Measurements from ENCODE around the gene COL4A2. TPM values are rescaled to one million over a fixed set of nuclear protein-coding genes. Genes with fewer than 3 reads are reported as not detected.

The COL4A2 gene
- polyA plus RNA-seq, 1 donor, result 406 TPM

DNA sequence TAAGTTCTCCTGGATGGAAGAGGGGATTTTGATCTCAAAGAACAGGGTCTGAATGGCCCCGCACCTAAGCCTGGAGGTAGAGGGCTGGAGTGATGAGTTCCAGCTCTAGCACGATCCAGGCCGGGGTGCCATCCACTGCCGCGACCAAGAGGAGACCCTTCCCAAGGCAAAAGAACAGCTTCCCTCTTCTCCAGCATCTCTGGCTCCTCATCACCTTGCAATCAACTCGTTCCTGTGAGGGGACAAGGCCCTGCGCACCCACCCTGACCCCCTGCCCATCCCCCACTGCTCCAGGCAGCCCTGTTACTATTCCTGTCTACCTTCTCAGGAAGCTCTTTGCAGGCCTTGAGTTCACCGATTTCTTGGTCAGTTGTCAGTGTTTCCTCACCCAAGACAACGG, 17.9 kb upstream of the COL4A2 start:
- DNase-seq, result no peak

DNA sequence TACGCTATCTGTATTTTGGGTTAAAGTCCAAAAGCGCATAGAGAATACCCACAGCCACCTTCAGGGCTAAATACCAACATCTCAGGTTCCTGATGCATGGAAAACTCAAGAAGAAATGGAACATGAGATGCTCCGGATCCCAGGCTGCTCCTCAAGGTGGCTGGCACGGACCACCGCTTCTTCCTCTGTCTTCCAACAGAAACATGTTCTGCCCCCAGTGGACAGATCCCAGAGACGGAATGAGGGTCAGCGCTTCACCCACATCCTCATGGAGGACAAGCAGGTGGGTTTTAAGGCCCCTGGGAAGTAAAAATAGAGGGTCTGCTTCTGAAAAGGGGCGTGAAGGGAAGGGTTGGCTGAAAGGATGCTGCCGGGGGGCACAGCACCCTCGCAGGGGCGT, 17.4 kb upstream of the COL4A2 start:
- no peak for DNase-seq

DNA sequence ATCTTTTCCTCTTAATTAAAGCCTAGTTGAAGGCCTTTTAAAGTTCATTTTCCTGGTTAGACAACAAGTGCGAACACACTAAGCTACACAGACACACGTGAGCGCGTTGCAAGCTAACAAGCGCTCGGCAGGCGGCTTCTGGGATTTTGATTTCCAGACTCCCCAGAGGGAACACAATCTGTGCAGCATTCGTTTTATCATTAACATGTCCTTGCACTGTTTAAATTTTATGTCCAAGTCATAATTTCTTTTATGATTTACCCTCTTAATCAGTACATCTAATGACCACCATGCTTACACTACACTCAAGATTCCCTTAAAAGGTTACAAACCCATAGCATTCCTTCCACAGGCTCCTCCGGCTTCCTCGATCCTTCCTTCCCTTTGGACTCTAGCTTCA, 16.9 kb upstream of the COL4A2 start:
- no peak for DNase-seq

DNA sequence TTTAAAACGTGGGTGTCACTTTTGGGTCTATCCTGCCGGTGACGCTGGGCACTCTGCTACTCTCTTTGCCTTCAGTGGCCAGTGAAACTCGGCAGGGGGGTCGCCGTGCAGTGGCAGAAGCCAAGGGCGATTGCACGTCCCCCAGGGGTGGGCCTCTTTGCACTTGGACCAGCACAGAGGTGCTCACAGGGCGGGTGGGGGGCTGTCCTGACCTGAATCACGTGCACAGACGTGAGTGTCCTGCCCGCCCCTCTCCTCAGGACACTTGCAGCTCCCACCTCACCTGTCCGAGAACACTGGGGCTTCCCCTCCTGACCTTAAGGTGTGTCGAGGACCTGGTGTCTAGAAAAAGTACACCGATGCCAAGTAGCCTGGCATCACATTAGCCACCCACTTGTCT, 16.3 kb upstream of the COL4A2 start:
- DNase-seq, result no peak

DNA sequence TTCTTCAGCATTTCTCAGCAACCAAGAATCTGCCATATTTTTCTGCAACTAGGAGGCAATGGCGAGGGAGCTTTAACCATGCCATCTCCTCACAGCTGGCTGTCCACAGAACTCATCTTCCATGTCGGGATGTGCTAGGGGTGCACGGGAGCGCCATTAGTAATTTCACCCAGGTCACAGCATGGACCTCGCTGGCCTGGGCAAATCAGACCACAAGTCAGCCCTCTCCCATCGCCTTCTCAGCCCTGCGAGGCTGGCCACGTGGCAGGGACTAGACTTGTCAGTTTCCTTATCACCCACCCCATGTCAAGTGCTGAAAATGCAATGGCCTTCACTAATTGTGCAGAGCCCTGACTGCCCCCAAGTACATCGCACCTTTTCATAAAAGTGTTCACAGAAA, 15.8 kb upstream of the COL4A2 start:
- DNase-seq, result no peak

DNA sequence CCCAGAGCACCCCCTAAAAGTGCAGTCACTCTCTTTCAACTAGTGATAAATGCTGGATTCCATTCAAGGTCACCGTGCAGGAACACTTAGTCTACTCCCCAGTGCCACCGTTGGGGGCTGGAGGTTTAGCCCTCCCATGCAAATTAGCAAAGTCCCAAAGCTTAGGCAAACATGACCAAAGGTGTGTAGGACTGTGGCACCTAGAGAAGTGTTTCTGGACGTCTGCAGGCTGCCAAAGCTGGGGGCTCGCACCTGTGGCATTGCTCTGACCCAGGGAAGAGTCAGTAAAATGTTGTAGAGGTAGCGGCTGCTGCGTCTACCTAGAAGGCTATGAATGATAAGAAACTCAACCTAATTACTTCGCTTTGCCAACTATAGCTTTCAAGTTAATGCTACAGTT, 14.0 kb upstream of the COL4A2 start:
- DNase-seq, result no peak

DNA sequence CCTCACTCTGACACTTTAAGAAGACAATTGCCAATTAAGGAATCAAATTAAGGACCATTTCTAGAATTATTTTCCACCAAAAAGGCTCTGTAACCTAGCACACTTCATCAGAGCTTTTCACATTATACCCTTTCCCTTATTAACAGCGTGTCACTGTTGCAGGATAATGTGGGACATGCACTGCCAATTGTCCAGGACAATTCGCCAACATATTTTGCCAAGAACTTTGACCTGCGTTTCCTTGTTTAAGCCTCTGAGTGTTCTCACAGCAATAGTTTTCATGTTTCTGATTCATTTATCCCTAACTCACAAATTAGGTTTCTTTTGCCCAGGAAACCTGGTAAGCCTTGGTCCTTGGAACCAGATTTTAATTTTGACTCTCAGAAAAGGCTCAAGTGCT, 13.4 kb upstream of the COL4A2 start:
- DNase-seq, result no peak

DNA sequence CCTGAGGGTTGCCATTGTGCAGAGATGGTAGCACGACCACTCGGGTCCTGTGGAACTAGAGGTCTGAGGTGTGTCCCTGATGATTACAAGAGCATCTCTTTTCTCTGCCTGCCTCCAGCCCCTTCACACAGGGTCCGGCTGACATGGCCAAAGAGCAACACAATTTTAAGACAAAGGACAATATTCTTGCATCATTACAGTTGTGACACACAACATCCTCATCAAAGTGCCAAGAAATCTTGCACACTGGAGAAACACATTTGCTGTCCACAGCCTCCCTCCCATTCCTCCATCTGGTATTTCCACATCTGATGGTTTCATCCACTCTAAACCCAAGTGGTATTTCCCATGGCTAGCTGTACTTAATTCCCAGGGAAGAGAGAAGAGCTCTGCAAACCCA, 12.9 kb upstream of the COL4A2 start:
- DNase-seq, result no peak

DNA sequence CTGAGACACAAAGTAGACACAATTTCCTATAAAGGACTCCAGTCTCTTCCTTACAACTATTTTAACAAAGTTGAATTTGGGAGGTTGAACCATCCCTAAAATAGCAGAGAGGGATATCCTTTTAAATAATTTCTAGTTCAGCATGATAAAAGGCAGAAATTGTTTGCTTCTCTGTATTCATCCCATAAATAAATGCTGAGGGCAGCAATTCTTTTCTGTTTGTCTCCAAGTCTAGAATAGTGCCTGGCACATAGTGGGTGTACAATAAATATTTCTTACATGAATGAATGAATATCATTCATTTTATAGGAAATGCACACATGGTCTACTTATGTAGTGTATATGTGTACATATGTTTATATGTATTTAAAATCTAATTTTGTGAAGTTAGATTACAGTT, 12.5 kb upstream of the COL4A2 start:
- no peak for DNase-seq

DNA sequence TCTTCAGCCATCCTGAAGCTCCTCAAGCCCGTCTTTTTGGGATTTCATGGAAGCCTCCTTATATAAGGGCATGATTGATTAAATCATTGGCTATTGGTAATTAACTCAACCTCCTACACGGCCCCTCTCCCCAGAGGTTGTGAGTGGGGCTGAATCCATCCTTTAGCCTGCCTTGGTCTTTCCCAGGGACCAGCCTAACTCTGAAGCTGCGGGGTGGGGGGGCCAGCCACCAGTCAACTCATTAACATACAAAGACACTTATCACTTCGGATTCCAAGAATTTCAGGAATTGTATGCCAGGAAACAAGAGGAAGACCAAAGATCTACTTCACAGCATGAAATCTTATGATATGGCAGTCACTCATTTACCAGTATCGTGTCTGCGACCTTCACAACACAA, 10.1 kb upstream of the COL4A2 start:
- DNase-seq, result no peak

DNA sequence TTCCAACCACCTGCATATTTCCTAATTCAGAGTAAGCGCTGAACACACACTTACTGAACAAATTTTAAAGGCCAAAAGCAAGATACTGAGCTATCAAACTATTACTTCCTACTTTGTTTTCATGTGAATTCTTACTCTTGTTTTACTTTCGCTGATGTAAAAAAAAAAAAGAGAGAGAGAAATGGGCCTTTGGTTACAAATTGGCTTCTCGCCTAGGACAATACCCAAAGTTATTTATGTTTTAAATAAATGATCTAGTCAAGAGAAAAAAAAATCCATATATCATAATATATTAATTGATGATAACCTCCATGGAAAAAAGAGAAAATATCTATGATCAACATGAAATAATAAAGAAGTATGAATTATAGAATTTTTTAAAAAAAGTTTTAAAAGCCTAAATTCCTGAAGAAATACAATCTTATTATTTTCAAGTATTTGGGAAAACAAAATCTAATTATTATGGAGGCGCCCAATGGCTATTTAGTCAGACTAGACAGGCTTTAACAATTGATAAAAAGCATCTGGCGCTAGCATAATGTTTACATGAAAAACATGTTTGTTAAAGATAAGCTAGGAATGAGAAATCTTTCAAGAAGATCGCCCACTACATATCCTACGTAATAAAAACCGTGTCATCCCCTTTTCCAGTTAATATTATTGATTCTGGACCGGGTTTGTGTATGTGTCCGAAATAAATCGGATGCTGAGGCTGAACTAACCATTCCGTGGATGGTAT, 9.1 kb upstream of the COL4A2 start:
- peak; percentile 67 for DNase-seq

DNA sequence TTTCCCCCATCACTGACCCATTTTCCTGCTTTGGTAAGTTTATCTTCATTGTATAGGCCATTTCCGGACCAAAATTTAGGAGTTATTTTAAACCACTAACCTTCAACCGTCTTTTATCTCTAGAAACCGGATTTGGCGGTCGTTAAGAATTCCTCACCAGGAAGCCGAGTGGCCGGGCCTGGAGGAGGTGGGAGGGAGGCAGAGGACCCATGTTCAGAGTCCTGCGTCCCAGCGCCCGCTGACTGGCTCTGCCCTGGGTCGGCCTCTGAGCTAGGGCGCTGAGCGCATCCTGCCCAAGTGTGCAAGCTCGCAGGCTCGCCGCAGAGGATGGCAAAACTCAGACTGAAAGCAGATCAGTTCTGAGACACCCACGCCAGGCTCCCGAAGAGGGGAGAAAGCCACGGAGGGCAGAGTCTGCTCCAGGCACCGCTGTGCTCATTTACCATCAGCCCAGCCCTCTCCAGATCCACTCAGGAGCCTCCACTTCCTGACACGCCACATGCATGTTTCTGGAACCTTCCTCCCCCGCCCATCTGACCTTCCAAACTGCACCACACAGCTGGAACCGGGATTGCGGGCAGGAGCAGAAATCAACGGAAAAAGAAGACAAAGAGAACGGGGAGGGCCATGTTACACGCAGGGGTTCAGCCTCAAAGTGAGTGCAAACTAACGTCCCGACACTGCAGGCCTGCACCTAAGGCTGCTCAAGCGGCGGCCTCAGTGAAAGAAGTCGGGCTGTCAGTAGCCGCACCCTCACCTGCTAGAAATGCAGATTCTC, 8.4 kb upstream of the COL4A2 start:
- DNase-seq, result peak; percentile 40

DNA sequence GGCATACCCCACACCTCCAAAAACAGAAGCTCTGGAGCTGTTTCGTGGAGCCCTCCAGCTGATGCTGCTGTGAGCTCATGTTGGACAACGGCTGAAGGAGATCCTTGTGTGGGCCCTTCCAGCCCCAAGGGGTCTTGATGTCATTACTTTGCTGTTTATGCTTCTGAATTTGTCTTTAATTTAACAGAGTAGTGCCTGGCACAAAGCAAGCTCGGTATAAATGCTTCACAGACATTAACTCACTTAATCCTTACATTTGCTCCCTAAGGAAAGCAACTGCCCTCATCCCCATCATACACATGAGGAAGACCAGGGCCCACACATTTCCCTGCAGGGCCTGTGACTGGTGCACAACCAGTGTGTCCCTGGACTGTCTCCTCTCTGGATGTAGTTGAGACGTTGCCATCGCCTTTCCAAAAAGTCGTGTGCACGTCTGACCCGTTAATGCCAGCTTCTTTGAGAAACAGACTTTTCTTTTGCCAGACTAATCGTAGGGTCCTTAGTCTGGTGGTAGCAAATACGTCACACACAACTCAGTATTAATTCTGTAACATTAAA, 7.7 kb upstream of the COL4A2 start:
- DNase-seq, result no peak

DNA sequence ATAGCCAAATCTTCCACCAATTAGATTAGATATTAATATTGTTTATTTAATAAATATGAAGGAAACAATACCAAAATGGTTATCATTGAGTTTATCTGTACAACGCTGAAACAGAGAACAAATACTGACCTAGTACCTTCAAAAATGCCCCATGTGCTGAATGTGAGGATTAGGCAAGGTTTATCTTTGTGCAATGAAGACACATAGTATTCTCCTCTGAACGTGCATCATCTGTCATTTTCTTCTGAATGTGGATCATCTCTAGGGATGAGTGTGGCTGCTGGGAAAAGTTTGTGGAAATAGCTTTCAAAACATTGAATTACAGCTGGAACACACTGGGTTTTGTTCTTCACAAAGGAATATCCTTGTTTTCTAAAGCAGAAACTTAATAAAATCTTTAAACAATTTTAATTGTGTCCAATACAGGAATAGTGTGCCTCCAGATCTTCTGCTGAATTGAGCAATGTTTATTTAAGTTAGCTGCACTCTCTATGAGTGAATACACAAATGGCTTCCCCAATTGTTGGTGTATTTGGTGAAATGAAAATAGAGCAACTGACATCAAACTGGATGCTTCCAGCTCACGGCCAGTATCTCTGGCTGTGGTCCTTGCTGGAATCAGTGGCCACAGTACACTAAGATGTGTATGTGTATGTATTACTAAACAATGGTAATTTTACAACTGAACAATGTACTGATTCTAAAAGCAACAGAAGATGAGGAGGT, 6.8 kb upstream of the COL4A2 start:
- no peak for DNase-seq

DNA sequence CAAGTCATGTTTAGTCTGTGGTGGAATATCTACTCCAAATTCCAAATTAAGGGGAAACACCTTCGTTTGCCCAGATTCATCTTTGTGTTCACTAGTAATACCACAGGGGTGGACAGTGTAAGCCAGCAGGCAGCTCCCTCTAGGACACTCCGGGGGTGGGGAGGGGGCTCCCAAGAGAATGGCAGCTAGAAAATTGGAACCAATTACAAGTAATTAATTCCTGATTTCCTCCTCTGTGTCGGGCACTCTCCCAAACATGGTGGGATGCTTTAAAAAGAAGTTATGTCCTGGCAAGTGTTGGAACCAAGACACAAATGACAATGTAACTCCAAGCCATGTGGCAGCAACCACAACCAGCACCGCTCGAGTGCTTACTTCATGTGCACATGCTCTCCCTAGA, 6.0 kb upstream of the COL4A2 start:
- no peak for DNase-seq

DNA sequence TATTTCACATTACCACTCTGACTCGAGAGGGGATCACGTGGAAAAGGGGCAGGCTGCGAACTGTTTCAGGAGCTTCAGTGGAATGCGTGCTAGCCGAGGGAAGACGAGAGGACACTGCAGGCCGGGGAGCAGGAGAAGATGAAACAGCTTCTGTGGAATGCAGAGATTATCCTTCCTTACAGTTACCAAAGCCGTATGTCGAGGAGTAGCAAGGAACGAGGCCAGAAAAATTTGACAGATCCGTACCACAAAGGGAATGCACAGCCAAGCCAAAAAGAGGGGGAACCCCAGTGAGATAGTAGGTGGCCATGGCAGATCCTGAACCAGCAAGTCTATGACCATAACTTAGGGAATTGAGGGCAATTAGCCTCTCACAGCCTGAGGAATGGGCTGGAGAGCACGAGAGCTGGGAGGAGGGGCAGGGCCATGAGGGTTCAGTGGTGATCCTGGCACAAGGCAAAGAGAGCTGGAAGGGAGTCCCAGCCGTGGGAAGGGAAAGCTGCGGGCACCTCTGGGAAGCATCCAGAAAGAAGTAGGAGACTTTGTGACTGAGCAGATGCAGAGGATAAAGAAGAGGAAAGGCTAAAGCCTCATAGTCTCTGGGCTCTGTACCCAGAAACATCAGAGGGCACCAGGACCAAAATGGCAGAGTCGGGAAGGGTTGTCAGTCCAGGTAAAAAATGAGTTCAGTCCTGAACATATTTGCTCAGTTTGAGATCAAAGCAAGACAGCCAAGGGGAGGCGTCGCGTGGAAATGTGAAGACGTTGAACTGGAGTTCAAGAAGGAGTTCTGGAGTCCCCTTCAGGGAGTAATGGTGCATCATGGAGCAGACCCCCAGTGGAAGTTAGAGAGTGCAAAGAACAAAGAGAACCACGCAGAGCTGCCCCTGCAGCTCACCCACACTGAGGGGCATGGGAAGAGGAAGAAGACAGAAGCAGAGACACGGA, 5.2 kb upstream of the COL4A2 start:
- DNase-seq, result no peak

DNA sequence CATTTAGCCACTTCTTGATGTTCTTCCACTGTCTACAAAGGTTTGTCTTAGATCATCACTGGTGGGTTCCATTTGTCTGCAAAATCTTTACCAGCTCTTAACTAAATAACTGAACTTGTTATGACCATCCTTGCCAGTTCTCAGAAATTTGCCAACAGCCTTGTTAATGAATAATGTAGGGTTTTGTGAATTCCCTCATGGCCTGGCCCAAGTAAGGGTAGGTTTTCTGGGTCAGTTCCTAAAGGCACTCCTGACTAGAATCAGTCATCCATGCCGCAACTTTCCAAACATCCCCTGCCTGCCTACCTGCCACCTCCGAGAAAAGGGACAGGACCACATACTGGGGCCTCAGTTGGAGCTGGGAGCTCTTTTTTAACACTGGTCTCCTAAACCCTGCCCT, 4.1 kb upstream of the COL4A2 start:
- DNase-seq, result no peak

DNA sequence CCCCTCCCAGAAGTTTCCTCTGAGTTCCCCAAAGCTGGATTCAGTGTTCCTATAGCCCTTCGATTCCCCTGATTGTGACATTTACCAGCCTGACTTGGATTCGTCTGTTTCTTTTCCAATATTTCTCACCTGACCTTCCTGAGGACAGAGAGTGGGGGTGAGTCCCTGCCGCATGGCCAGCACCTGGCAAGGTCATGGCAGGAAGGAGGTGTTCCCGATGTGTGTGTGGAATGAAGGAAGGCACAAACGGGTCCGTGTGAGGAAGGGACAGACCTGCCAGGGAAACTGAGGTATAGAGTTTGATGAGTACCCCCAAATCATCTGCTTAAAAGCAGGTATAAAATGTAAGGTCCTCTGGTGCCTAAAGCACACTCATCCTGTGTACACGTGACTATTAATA, 3.4 kb upstream of the COL4A2 start:
- no peak for DNase-seq

DNA sequence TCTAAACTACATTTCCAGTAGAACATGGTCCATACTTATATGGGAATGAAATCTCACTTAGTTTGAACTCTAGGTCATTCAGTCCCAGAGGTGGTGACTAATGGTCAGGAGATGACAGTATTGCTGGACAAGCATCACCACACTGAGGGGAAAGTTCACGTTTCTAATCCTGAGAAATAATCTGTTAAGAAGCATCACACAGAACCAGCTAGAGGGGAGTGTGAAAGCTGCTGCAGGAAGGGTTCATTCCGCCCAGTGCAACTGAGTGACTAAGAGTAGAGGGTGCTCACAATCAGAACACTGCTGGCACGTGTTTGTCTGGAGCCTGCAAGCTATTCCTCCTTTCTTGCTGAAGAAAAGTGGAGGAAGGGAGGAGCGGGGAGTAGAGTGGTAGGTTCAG, 2.8 kb upstream of the COL4A2 start:
- no peak for DNase-seq

DNA sequence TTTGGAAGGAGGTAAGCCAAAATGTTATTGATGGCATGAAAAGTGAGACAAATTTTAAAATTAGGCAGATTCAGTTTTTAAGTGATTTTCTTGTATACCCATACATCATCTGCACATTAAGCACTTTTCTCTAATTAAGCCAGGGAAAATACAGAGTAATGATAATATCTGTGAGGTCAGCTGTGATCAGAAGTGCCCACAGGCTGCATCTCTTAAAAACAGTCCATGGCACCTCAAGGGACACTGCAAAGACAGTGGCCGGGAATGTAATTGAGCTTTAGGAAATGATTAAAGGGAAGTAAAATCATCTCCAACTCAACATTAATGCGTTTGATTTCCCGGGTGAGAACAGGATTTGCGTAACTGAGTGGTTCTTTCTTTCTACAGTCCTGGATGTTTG, 2.1 kb upstream of the COL4A2 start:
- DNase-seq, result no peak

DNA sequence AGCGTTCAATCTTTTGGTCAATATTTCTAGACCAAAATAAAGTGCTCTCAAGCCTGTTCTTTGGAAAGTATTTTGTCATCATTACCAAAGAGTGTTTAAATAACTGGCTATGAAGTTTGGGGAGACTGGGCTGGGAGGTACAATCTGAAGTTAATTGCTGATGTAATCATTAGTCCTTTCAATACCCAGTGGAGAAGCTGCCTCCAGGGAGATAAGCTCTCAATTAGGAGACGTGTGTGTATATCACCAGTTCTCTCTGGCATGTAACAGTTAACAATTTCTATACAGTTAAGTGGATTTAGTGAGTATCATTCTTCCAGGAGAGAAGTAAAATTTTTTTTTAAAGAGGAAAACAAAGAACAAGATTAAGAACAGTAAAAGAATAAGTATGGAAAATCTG, 1.5 kb upstream of the COL4A2 start:
- DNase-seq, result no peak

DNA sequence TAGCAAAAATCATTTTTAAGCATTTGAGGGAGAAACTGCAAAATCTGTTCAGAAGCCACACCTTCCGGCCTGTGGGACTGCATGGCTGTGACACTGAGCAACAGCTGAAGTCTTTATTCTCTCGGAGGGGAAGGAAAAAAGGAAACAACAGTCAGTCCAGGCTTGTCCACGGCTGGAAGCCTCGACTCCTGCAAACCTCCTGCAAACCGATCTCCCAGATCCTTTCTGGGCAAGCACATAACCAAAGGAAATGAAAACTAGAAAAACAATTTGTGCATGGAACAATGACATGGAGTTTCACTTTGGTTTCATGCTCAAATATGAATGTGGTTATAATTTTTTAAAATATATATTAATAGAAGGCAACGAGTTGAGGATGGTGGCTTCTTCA, 1.1 kb upstream of the COL4A2 start:
- DNase-seq, result no peak
